Heart left ventricle (tissue), 13 donors: Measurements from ENCODE around the gene CDH11.

Experiments
- POLR2A ChIP-seq, 2 donors: fragments of 450-650 bp; IDR thresholded peaks; one replicate each; pipeline ENCODE4 v1.6.1; 2017; ENCODE audit warnings: antibody characterized with exemption in 2 of 2, mild to moderate bottlenecking in 2 of 2, moderate library complexity in 2 of 2
- TF ChIP-seq, protein P1 (sequence below), 12 donors: fragments of 200-600 bp; sonication (generic) in 4 of 12; IDR thresholded peaks; one replicate each; pipeline versions ENCODE4 v1.5.0 to v1.8.0; 2018 to 2022; ENCODE audit warnings: antibody characterized with exemption in 12 of 12, mild to moderate bottlenecking in 5 of 12
- donor health status: ischemic (EF 13 %, LVEDD 7.1; RV severe dilation, severe dysfunction).
- donor health status: DM: no; HTN: yes; CAD: no.
- donor health status: DM: no; HTN: no; CAD: no.
- donor health status: ischemic (EF 25% LVEDD 6.9; RV normal size, moderate dysfunction).
- donor health status: ischemic (EF 25% LVEDD 5.7; RV mildly dilated, moderate dysfunction).
- donor health status: ischemic (EF 35%, LVEDD 5.7; RV mildly dilated, moderate dysfunction).
- donor health status: nonischemic (EF 11% LVEDD 7.7; RV severe dilation, severe dysfunction).
- donor health status: DM: yes; HTN: yes; CAD: no.
- donor health status: PGD.
- donor health status: ischemic (EF 29% LVEDD 5.4; RV normal size, mild dysfunction).
- donor health status: nonischemic (EF 23%, LVEDD 6.1; RV moderate dilation, normal function).

DNA sequence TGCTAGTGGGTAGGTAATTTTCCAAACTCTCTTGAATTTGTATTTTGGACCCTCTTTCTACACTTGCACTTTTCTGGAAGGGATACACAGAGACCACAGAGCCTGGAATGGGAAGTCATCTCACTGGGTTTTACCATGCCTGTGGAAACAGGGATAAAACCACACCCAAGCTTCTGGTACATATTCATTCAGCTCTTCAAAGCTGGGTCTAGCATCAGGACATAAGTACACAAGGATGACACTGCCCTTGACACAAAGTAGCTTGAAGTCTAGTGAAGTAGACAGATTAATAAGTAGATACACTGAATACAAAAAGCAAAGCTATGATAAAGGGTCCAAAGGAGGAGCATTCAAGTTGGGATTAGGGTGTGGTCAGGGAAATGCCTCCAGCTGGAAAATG, 118.2 kb downstream of the CDH11 start:
- TF ChIP-seq POLR2A (IDR thresholded peaks at IDR 0.05): no peak
- TF ChIP-seq, protein P1, sequence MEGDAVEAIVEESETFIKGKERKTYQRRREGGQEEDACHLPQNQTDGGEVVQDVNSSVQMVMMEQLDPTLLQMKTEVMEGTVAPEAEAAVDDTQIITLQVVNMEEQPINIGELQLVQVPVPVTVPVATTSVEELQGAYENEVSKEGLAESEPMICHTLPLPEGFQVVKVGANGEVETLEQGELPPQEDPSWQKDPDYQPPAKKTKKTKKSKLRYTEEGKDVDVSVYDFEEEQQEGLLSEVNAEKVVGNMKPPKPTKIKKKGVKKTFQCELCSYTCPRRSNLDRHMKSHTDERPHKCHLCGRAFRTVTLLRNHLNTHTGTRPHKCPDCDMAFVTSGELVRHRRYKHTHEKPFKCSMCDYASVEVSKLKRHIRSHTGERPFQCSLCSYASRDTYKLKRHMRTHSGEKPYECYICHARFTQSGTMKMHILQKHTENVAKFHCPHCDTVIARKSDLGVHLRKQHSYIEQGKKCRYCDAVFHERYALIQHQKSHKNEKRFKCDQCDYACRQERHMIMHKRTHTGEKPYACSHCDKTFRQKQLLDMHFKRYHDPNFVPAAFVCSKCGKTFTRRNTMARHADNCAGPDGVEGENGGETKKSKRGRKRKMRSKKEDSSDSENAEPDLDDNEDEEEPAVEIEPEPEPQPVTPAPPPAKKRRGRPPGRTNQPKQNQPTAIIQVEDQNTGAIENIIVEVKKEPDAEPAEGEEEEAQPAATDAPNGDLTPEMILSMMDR (IDR thresholded peaks at IDR 0.05): no peak
